OCI-LY7 (cell line): Measurements from ENCODE around the gene TBC1D24.

Source experiments
- CTCF ChIP-seq: fragments of 200-600 bp; sonication (generic); conservative IDR thresholded peaks from 2 replicates; pipeline ENCODE4 v1.5.1; 2014; ENCODE audit warnings: mild to moderate bottlenecking, antibody characterized with exemption, low read length, moderate library complexity, mixed read lengths
- EZH2phosphoT487 ChIP-seq: fragments of 200-600 bp; sonication (generic); IDR thresholded peaks from 2 replicates; pipeline ENCODE4 v1.6.1; 2018; ENCODE audit warnings: low read depth, borderline replicate concordance, mild to moderate bottlenecking, mixed run types, antibody characterized with exemption, low read length, moderate library complexity, mixed read lengths

GRCh38 chr16:2455081-2455845 is 19.7 kb upstream of the TBC1D24 start:
- TF ChIP-seq CTCF (no peak), EZH2phosphoT487 (no peak)
